ENCODE data around the gene PIGU.
"Not testable (repeated sequence)": the region's sequence is repeated elsewhere in the genome, so short reads cannot be mapped to it uniquely, and the experiment has no call there.

The PIGU gene

GRCh38 chr20:34663213-34663943, 13.5 kb downstream of the PIGU start:
- H3K4me1 ChIP-seq (ENCODE audit: control insufficient read depth in 1 of 2, insufficient read depth in 2 of 2, low read length in 2 of 2) = no peaks in the 10 kb centered on the region
- no peaks in the 10 kb centered on the region for H3K9me3 ChIP-seq (ENCODE audit: control insufficient read depth in 1 of 2, low read length in 2 of 2)
- no peak overlapping the region for H3K9ac ChIP-seq (ENCODE audit: low read depth in 1 of 2, low read length in 2 of 2)
- no peaks in the 10 kb centered on the region for H3K36me3 ChIP-seq (ENCODE audit: control insufficient read depth in 1 of 2, insufficient read depth in 2 of 2, low read length in 2 of 2)
- H3K27ac ChIP-seq (ENCODE audit: low read depth, low read length) = no peak overlapping the region
- H3K4me3 ChIP-seq (ENCODE audit: low read depth in 1 of 2, low read length in 2 of 2) = no peak overlapping the region
- H3K27me3 ChIP-seq (ENCODE audit: control insufficient read depth in 1 of 2, insufficient read depth in 2 of 2, low read length in 2 of 2) = no peaks in the 10 kb centered on the region

- not testable (repeated sequence) for H3K27me3 ChIP-seq (ENCODE audit: control insufficient read depth in 1 of 2, insufficient read depth in 2 of 2, low read length in 2 of 2); H3K36me3 ChIP-seq (ENCODE audit: control insufficient read depth in 1 of 2, insufficient read depth in 2 of 2, low read length in 2 of 2); H3K4me3 ChIP-seq (ENCODE audit: low read depth in 1 of 2, low read length in 2 of 2); H3K4me1 ChIP-seq (ENCODE audit: control insufficient read depth in 1 of 2, insufficient read depth in 2 of 2, low read length in 2 of 2); H3K27ac ChIP-seq (ENCODE audit: low read depth, low read length); H3K9ac ChIP-seq (ENCODE audit: low read depth in 1 of 2, low read length in 2 of 2); H3K9me3 ChIP-seq (ENCODE audit: control insufficient read depth in 1 of 2, low read length in 2 of 2)
Measured at GRCh38 chr20:34661811-34662210, 15.1 kb downstream of the PIGU start.

- H3K27ac ChIP-seq (ENCODE audit: low read depth, low read length); H3K9ac ChIP-seq (ENCODE audit: low read depth in 1 of 2, low read length in 2 of 2); H3K9me3 ChIP-seq (ENCODE audit: control insufficient read depth in 1 of 2, low read length in 2 of 2); H3K4me3 ChIP-seq (ENCODE audit: low read depth in 1 of 2, low read length in 2 of 2); H3K27me3 ChIP-seq (ENCODE audit: control insufficient read depth in 1 of 2, insufficient read depth in 2 of 2, low read length in 2 of 2); H3K4me1 ChIP-seq (ENCODE audit: control insufficient read depth in 1 of 2, insufficient read depth in 2 of 2, low read length in 2 of 2); H3K36me3 ChIP-seq (ENCODE audit: control insufficient read depth in 1 of 2, insufficient read depth in 2 of 2, low read length in 2 of 2): not testable (repeated sequence)
Measured at GRCh38 chr20:34658654-34659053, 18.2 kb downstream of the PIGU start.

GRCh38 chr20:34654207-34654744, 22.6 kb downstream of the PIGU start:
- Histone ChIP-seq H3K9me3 (ENCODE audit: control insufficient read depth in 1 of 2, low read length in 2 of 2) (no peaks in the 10 kb centered on the region), H3K4me1 (ENCODE audit: control insufficient read depth in 1 of 2, insufficient read depth in 2 of 2, low read length in 2 of 2) (peaks cover 0 to 5% of the 10 kb centered on the region in 2 donors), H3K36me3 (ENCODE audit: control insufficient read depth in 1 of 2, insufficient read depth in 2 of 2, low read length in 2 of 2) (peaks cover 6 to 9% of the 10 kb centered on the region in 2 donors), H3K9ac (ENCODE audit: low read depth in 1 of 2, low read length in 2 of 2) (no peak overlapping the region), H3K27me3 (ENCODE audit: control insufficient read depth in 1 of 2, insufficient read depth in 2 of 2, low read length in 2 of 2) (no peaks in the 10 kb centered on the region), H3K4me3 (ENCODE audit: low read depth in 1 of 2, low read length in 2 of 2) (no peak overlapping the region), H3K27ac (ENCODE audit: low read depth, low read length) (no peak overlapping the region)

- no peaks in the 10 kb centered on the region for H3K9me3 ChIP-seq (ENCODE audit: control insufficient read depth in 1 of 2, low read length in 2 of 2)
- no peak overlapping the region for H3K27ac ChIP-seq (ENCODE audit: low read depth, low read length)
- no peak overlapping the region for H3K4me3 ChIP-seq (ENCODE audit: low read depth in 1 of 2, low read length in 2 of 2)
- H3K36me3 ChIP-seq (ENCODE audit: control insufficient read depth in 1 of 2, insufficient read depth in 2 of 2, low read length in 2 of 2) = peaks cover 5 to 6% of the 10 kb centered on the region in 2 donors
- H3K27me3 ChIP-seq (ENCODE audit: control insufficient read depth in 1 of 2, insufficient read depth in 2 of 2, low read length in 2 of 2) = no peaks in the 10 kb centered on the region
- peaks cover 0 to 5% of the 10 kb centered on the region in 2 donors for H3K4me1 ChIP-seq (ENCODE audit: control insufficient read depth in 1 of 2, insufficient read depth in 2 of 2, low read length in 2 of 2)
- H3K9ac ChIP-seq (ENCODE audit: low read depth in 1 of 2, low read length in 2 of 2) = no peak overlapping the region
Measured at GRCh38 chr20:34651200-34651599, 25.7 kb downstream of the PIGU start.

GRCh38 chr20:34647737-34648136, 29.2 kb downstream of the PIGU start:
- peaks cover 3 to 6% of the 10 kb centered on the region in 2 donors for H3K36me3 ChIP-seq (ENCODE audit: control insufficient read depth in 1 of 2, insufficient read depth in 2 of 2, low read length in 2 of 2)
- no peaks in the 10 kb centered on the region for H3K9me3 ChIP-seq (ENCODE audit: control insufficient read depth in 1 of 2, low read length in 2 of 2)
- H3K27me3 ChIP-seq (ENCODE audit: control insufficient read depth in 1 of 2, insufficient read depth in 2 of 2, low read length in 2 of 2) = no peaks in the 10 kb centered on the region
- H3K9ac ChIP-seq (ENCODE audit: low read depth in 1 of 2, low read length in 2 of 2) = no peak overlapping the region
- H3K4me3 ChIP-seq (ENCODE audit: low read depth in 1 of 2, low read length in 2 of 2) = no peak overlapping the region
- H3K27ac ChIP-seq (ENCODE audit: low read depth, low read length) = no peak overlapping the region
- peaks cover 0 to 11% of the 10 kb centered on the region in 2 donors for H3K4me1 ChIP-seq (ENCODE audit: control insufficient read depth in 1 of 2, insufficient read depth in 2 of 2, low read length in 2 of 2)

GRCh38 chr20:34644951-34645350, 31.9 kb downstream of the PIGU start:
- peaks cover 6 to 15% of the 10 kb centered on the region in 2 donors for H3K4me1 ChIP-seq (ENCODE audit: control insufficient read depth in 1 of 2, insufficient read depth in 2 of 2, low read length in 2 of 2)
- no peak overlapping the region for H3K9ac ChIP-seq (ENCODE audit: low read depth in 1 of 2, low read length in 2 of 2)
- no peak overlapping the region for H3K27ac ChIP-seq (ENCODE audit: low read depth, low read length)
- no peak overlapping the region for H3K4me3 ChIP-seq (ENCODE audit: low read depth in 1 of 2, low read length in 2 of 2)
- no peaks in the 10 kb centered on the region for H3K9me3 ChIP-seq (ENCODE audit: control insufficient read depth in 1 of 2, low read length in 2 of 2)
- peaks cover 0 to 3% of the 10 kb centered on the region in 2 donors for H3K36me3 ChIP-seq (ENCODE audit: control insufficient read depth in 1 of 2, insufficient read depth in 2 of 2, low read length in 2 of 2)
- no peaks in the 10 kb centered on the region for H3K27me3 ChIP-seq (ENCODE audit: control insufficient read depth in 1 of 2, insufficient read depth in 2 of 2, low read length in 2 of 2)

- peaks cover 10 to 21% of the 10 kb centered on the region in 2 donors for H3K4me1 ChIP-seq (ENCODE audit: control insufficient read depth in 1 of 2, insufficient read depth in 2 of 2, low read length in 2 of 2)
- H3K4me3 ChIP-seq (ENCODE audit: low read depth in 1 of 2, low read length in 2 of 2) = no peak overlapping the region
- peaks cover 0 to 3% of the 10 kb centered on the region in 2 donors for H3K36me3 ChIP-seq (ENCODE audit: control insufficient read depth in 1 of 2, insufficient read depth in 2 of 2, low read length in 2 of 2)
- H3K27me3 ChIP-seq (ENCODE audit: control insufficient read depth in 1 of 2, insufficient read depth in 2 of 2, low read length in 2 of 2) = no peaks in the 10 kb centered on the region
- no peaks in the 10 kb centered on the region for H3K9me3 ChIP-seq (ENCODE audit: control insufficient read depth in 1 of 2, low read length in 2 of 2)
- no peak overlapping the region for H3K9ac ChIP-seq (ENCODE audit: low read depth in 1 of 2, low read length in 2 of 2)
- no peak overlapping the region for H3K27ac ChIP-seq (ENCODE audit: low read depth, low read length)
Measured at GRCh38 chr20:34644345-34644744, 32.5 kb downstream of the PIGU start.

GRCh38 chr20:34643928-34644327, 33.0 kb downstream of the PIGU start:
- H3K9ac ChIP-seq (ENCODE audit: low read depth in 1 of 2, low read length in 2 of 2) = no peak overlapping the region
- H3K4me1 ChIP-seq (ENCODE audit: control insufficient read depth in 1 of 2, insufficient read depth in 2 of 2, low read length in 2 of 2) = peaks cover 10 to 23% of the 10 kb centered on the region in 2 donors
- H3K27me3 ChIP-seq (ENCODE audit: control insufficient read depth in 1 of 2, insufficient read depth in 2 of 2, low read length in 2 of 2) = no peaks in the 10 kb centered on the region
- H3K9me3 ChIP-seq (ENCODE audit: control insufficient read depth in 1 of 2, low read length in 2 of 2) = no peaks in the 10 kb centered on the region
- no peak overlapping the region for H3K27ac ChIP-seq (ENCODE audit: low read depth, low read length)
- peaks cover 0 to 3% of the 10 kb centered on the region in 2 donors for H3K36me3 ChIP-seq (ENCODE audit: control insufficient read depth in 1 of 2, insufficient read depth in 2 of 2, low read length in 2 of 2)
- H3K4me3 ChIP-seq (ENCODE audit: low read depth in 1 of 2, low read length in 2 of 2) = no peak overlapping the region

GRCh38 chr20:34642009-34642408, 34.9 kb downstream of the PIGU start:
- Histone ChIP-seq H3K9me3 (ENCODE audit: control insufficient read depth in 1 of 2, low read length in 2 of 2) (no peaks in the 10 kb centered on the region), H3K27ac (ENCODE audit: low read depth, low read length) (no peak overlapping the region), H3K36me3 (ENCODE audit: control insufficient read depth in 1 of 2, insufficient read depth in 2 of 2, low read length in 2 of 2) (peaks cover 0 to 3% of the 10 kb centered on the region in 2 donors), H3K27me3 (ENCODE audit: control insufficient read depth in 1 of 2, insufficient read depth in 2 of 2, low read length in 2 of 2) (no peaks in the 10 kb centered on the region), H3K9ac (ENCODE audit: low read depth in 1 of 2, low read length in 2 of 2) (no peak overlapping the region), H3K4me1 (ENCODE audit: control insufficient read depth in 1 of 2, insufficient read depth in 2 of 2, low read length in 2 of 2) (peaks cover 15 to 42% of the 10 kb centered on the region in 2 donors), H3K4me3 (ENCODE audit: low read depth in 1 of 2, low read length in 2 of 2) (no peak overlapping the region)
